Caco-2 (cell line): ENCODE results near the gene ANK2. TPM values are rescaled to one million over a fixed set of nuclear protein-coding genes. Genes with fewer than 3 reads are reported as not detected.

Source experiments
- BruUV-seq: library from RNA; stranded (reverse); fragments of 400-500 nt; replicated peaks from 2 replicates; lab custom pipeline; 2021; lab: Mats Ljungman, UMichigan
- CTCF ChIA-PET: fragments of 300-600 bp; sonication (Branson Sonifier 250); formaldehyde crosslinking; loops from one replicate; lab custom pipeline; 2022; ENCODE audit warnings: antibody characterized with exemption; lab: Charles Lee
- POLR2A ChIA-PET: fragments of 300-600 bp; sonication (Branson Sonifier 250); formaldehyde crosslinking; loops from one replicate; lab custom pipeline; 2022; ENCODE audit warnings: antibody characterized with exemption; lab: Charles Lee
- DNase-seq, 2 experiments: peaks; one replicate each; pipeline versions ENCODE4 v3.0.0 to v3.0.0-alpha.2; 2020 to 2022
- H3K27me3 ChIP-seq: replicated peaks from 2 replicates; pipeline ENCODE4 v1.6.0; 2011; ENCODE audit warnings: low read length; ENCODE audit not compliant: control insufficient read depth, insufficient read depth
- H3K36me3 ChIP-seq: 2 replicates; pipeline ENCODE4 v1.5.1; 2011; ENCODE audit warnings: low read length; ENCODE audit not compliant: control insufficient read depth, insufficient read depth
- H3K4me1 ChIP-seq: fragments of 250-450 bp; sonication (Bioruptor Pico); 2 replicates; pipeline ENCODE4 v1.5.1; 2020; ENCODE audit warnings: mild to moderate bottlenecking
- H3K4me3 ChIP-seq: 2 replicates; pipeline ENCODE4 v1.5.1; 2011; ENCODE audit warnings: low read depth, mild to moderate bottlenecking, control low read depth, low read length
- H3K9me3 ChIP-seq: fragments of 250-450 bp; sonication (Bioruptor Pico); 2 replicates; pipeline ENCODE4 v1.5.1; 2020; ENCODE audit warnings: mild to moderate bottlenecking, moderate library complexity
- H3K27ac Mint-ChIP-seq: one replicate; pipeline ENCODE4 v1.8.0; 2022; ENCODE audit warnings: mixed read lengths; ENCODE audit not compliant: unreplicated experiment
- H3K27me3 Mint-ChIP-seq: one replicate; pipeline ENCODE4 v1.8.0; 2022; ENCODE audit warnings: mixed read lengths; ENCODE audit not compliant: insufficient read depth, unreplicated experiment
- H3K36me3 Mint-ChIP-seq: one replicate; pipeline ENCODE4 v1.8.0; 2022; ENCODE audit warnings: mild to moderate bottlenecking, mixed read lengths; ENCODE audit not compliant: insufficient read depth, unreplicated experiment
- H3K4me1 Mint-ChIP-seq: one replicate; pipeline ENCODE4 v1.8.0; 2022; ENCODE audit warnings: low read depth, mixed read lengths; ENCODE audit not compliant: unreplicated experiment
- H3K4me3 Mint-ChIP-seq: one replicate; pipeline ENCODE4 v1.8.0; 2022; ENCODE audit warnings: mild to moderate bottlenecking, moderate library complexity, mixed read lengths; ENCODE audit not compliant: unreplicated experiment
- H3K9me3 Mint-ChIP-seq: one replicate; pipeline ENCODE4 v1.8.0; 2022; ENCODE audit warnings: mixed read lengths; ENCODE audit not compliant: unreplicated experiment
- intact Hi-C: fragments of 100-400 bp; cut with micrococcal nuclease; formaldehyde crosslinking; loops from one replicate; pipeline ENCODE4 v1.10.0; 2022; ENCODE audit not compliant: unreplicated experiment
- total RNA-seq: library from RNA; stranded (reverse); gene quantifications from 2 replicates; pipeline ENCODE4 v1.2.3, GENCODE V29; 2022
- TF ChIP-seq, protein P1 (sequence below), 2 experiments: fragments of 200-600 bp in 1 of 2; IDR thresholded peaks; 1 replicate in 1 of 2; 2 replicates in 1 of 2; pipeline versions ENCODE4 v1.5.1 to v1.8.0; 2011 to 2022; ENCODE audit warnings: antibody characterized with exemption in 1 of 2, control low read depth in 1 of 2, inconsistent platforms in 1 of 2, low read depth in 1 of 2, low read length in 1 of 2, mild to moderate bottlenecking in 1 of 2, moderate library complexity in 1 of 2; ENCODE audit not compliant: insufficient read depth in 1 of 2, severe bottlenecking in 1 of 2, unreplicated experiment in 1 of 2

Gene ANK2
- total RNA-seq, 1 experiment from 2014 or later = 26.3 TPM

DNA sequence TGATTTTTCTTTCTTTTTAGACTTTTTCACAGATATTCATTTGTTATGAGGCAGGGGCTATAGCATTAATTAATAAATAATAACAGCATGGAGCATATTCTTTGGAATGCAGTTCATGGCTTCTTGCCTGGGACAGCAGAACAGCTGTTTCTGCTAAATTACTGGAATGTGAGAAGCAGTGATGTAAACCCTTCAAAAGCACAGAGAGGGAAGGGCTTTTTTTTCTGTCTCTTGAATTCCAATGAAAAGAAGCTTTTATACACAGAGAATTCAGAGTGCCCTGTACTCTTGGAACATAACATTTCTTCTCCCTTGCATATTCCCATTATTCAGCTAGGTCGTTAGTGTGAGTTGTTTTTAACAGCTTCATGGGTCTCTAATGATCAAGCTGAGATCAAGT is 28.5 kb upstream of the ANK2 start:
- Mint-ChIP-seq H3K36me3 (no peaks in the 10 kb centered on the region), H3K9me3 (no peaks in the 10 kb centered on the region), H3K4me1 (no peaks in the 10 kb centered on the region), H3K4me3 (no peak overlapping the region), H3K27me3 (no peaks in the 10 kb centered on the region), H3K27ac (no peak overlapping the region)
- CTCF ChIA-PET = no interaction called here
- Histone ChIP-seq H3K4me3 (no peak overlapping the region), H3K9me3 (no peaks in the 10 kb centered on the region), H3K27me3 (no peaks in the 10 kb centered on the region), H3K4me1 (peaks cover 4% of the 10 kb centered on the region; the same call in 1 of the 2 replicates), H3K36me3 (no peaks in the 10 kb centered on the region)
- no peak for DNase-seq
- TF ChIP-seq, protein P1, sequence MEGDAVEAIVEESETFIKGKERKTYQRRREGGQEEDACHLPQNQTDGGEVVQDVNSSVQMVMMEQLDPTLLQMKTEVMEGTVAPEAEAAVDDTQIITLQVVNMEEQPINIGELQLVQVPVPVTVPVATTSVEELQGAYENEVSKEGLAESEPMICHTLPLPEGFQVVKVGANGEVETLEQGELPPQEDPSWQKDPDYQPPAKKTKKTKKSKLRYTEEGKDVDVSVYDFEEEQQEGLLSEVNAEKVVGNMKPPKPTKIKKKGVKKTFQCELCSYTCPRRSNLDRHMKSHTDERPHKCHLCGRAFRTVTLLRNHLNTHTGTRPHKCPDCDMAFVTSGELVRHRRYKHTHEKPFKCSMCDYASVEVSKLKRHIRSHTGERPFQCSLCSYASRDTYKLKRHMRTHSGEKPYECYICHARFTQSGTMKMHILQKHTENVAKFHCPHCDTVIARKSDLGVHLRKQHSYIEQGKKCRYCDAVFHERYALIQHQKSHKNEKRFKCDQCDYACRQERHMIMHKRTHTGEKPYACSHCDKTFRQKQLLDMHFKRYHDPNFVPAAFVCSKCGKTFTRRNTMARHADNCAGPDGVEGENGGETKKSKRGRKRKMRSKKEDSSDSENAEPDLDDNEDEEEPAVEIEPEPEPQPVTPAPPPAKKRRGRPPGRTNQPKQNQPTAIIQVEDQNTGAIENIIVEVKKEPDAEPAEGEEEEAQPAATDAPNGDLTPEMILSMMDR (IDR thresholded peaks at IDR 0.05; ENCODE audit: insufficient read depth in 1 of 2, low read depth in 1 of 2, low read length in 1 of 2, severe bottlenecking in 1 of 2, unreplicated experiment in 1 of 2) = no peak
- POLR2A ChIA-PET = no interaction called here
- no TSS peak for BruUV-seq
- intact Hi-C loops = no loop called here

DNA sequence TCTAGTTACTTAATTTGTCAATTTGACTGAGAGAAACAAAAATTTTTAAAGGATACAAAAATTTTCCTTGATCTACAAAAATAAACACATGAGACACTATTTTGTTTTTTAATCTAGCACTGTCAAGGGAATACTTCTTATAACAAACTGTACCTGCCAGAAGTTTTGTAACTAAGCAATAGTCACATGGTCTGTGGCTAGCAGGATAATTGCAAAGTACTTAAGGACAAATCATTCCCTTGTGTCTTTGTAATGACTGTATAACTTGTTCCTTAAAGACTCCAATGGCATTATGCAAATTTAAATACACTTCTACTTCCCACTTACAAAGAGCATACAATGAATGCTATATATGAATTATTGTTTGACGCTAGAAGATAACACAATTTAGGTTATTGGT is 25.1 kb upstream of the ANK2 start:
- CTCF ChIA-PET = no interaction called here
- TF ChIP-seq, protein P1 (IDR thresholded peaks at IDR 0.05; ENCODE audit: insufficient read depth in 1 of 2, low read depth in 1 of 2, low read length in 1 of 2, severe bottlenecking in 1 of 2, unreplicated experiment in 1 of 2) = no peak
- POLR2A ChIA-PET = no interaction called here
- no peak overlapping the region for H3K4me3 Mint-ChIP-seq
- H3K4me1 Mint-ChIP-seq = peaks cover 6% of the 10 kb centered on the region
- no TSS peak for BruUV-seq
- Histone ChIP-seq H3K4me1 (peaks cover 9% of the 10 kb centered on the region), H3K36me3 (no peaks in the 10 kb centered on the region), H3K9me3 (no peaks in the 10 kb centered on the region), H3K27me3 (no peaks in the 10 kb centered on the region), H3K4me3 (no peak overlapping the region)
- no peaks in the 10 kb centered on the region for H3K27me3 Mint-ChIP-seq
- no peaks in the 10 kb centered on the region for H3K36me3 Mint-ChIP-seq
- no peak for DNase-seq
- no peak overlapping the region for H3K27ac Mint-ChIP-seq
- intact Hi-C loops = no loop called here
- H3K9me3 Mint-ChIP-seq = no peaks in the 10 kb centered on the region

DNA sequence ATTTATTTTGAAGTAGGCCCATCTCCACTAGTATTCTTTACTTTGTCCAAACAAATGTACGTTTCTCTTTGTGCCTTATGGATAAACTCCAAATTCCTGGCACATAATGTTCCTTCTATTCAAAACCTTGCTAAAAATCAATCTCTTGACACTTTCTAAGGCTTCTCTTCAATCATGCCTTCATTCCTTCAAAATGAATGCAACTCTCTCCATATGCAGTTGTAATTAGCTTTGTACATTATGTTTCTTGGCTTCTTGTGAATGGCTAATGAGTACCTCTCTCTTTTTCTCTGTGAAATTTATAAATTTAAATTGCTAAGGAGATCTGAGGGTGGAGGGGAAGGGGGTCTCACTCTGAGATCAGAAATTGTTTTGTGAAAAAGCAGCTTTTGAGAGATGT is 24.0 kb upstream of the ANK2 start:
- Histone ChIP-seq H3K9me3 (no peaks in the 10 kb centered on the region), H3K4me3 (no peak overlapping the region), H3K36me3 (no peaks in the 10 kb centered on the region), H3K4me1 (peaks cover 7% of the 10 kb centered on the region; the same call in 1 of the 2 replicates), H3K27me3 (no peaks in the 10 kb centered on the region)
- H3K36me3 Mint-ChIP-seq = no peaks in the 10 kb centered on the region
- no peaks in the 10 kb centered on the region for H3K9me3 Mint-ChIP-seq
- H3K27me3 Mint-ChIP-seq = no peaks in the 10 kb centered on the region
- H3K4me3 Mint-ChIP-seq = no peak overlapping the region
- no peak overlapping the region for H3K27ac Mint-ChIP-seq
- no peak for DNase-seq
- no TSS peak for BruUV-seq
- H3K4me1 Mint-ChIP-seq = peaks cover 6% of the 10 kb centered on the region
- intact Hi-C loops = no loop called here
- POLR2A ChIA-PET = no interaction called here
- TF ChIP-seq, protein P1 (IDR thresholded peaks at IDR 0.05; ENCODE audit: insufficient read depth in 1 of 2, low read depth in 1 of 2, low read length in 1 of 2, severe bottlenecking in 1 of 2, unreplicated experiment in 1 of 2) = no peak
- CTCF ChIA-PET = no interaction called here
